ENCODE results near the gene TAS2R60.
"Not testable (repeated sequence)": the region's sequence is repeated elsewhere in the genome, so short reads cannot be mapped to it uniquely, and the experiment has no call there.

The TAS2R60 gene

DNA sequence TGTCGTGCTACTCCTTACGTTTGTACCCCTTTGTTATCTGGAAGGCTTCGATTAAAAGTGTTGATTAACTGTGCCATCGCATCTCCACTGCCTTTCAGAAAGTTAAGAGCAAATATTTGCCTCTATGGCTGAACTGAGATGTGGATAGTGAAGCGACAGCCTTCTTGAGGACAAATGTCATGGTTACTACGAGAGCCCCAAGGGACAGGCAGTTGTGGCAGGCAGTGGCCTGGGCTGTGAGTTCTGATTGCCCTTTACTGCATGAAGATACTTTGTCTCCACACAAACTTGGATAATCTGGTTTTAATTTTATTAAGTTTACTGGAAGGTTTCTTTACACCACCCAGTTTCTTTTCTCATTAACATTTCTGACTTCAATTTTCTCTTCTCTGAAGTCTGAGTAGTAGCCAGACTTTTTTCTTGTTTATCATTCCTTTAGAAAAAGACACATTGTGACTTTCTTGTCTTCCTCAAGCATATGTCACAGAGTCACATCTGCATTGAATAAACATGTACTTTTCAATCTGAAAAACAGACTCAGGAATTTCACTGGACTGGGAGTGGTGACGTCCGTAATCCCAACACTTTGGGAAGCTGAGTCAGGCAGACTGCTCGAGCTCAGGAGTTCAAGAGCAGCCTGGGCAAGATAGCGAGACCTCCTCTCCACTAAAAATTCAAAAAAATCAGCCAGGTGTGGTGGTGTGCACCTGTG, 36.0 kb downstream of the TAS2R60 start:
- no peak for DNase-seq

DNA sequence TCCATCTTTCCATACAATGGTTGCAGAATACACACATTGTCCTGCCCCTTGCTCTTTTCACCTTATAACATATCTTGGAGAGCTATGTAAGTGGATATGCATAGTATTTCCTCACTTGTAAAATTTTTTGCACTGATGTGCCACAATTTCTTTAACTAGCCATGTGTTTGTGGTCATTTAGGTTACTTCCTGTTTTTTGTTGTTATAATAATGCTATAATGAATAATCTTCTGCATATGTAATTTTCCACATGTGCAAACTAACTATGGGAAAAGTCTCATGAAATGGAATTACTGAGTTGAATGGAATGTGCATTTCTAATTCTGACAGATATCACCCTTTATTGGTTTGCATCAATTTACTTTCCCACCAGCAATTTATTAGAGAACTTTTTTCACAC, 37.2 kb downstream of the TAS2R60 start:
- DNase-seq = no peak

DNA sequence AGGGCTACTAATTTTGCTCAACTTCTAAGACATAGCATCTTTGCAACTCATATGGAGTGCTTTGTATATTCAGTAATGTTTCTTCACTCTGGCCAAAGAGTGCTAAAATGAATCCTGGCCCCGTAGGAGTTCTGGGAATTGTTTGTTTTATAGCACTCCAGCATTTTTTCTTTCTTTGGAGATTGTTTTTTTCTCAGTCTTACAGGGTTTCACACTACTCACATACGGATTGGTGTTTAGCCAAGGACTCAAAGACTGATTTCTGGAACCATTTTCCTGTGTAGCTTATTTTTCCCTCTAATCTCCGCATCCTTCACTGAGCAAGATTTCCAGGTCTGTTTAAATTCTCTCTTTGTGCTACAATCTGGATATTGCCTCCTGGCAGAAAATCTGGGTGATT, 40.9 kb downstream of the TAS2R60 start:
- DNase-seq = no peak

DNA sequence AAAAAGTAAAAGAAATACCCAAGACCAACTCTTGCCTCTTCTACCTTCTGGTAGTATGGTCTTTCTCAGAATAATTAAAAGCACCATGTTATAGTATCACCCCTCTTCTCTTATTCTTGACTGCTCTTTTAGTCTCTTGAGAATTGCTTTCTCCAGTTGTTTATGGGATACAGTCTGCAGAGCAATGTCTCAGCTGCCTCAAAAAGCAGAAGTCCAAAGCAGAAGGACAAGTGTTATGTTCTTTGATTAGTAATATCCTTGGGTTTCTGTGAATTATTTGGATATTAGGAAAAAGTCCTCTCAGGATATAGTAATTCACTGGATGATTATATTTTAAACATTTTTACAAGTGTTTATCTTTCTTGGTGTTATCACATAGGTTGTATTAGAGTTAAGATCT, 41.8 kb downstream of the TAS2R60 start:
- DNase-seq = no peak

DNA sequence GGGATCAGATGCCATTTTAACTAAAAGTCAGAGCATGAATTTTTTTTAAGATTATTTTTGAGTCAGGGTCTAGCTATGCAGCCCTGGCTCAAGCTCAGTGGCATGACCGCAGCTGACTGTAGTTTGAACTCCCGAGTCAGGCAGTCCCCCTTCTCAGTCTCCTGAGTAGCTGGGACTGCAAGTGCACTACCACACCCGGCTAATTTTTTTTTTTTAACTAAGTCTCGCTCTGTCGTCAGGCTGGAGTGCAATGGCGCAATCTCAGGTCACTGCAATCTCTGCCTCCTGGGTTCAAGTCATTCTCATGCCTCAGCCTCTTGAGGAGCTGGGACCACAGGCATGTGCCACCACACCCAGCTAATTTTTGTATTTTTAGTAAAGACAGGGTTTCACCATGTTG, 42.2 kb downstream of the TAS2R60 start:
- no peak for DNase-seq

DNA sequence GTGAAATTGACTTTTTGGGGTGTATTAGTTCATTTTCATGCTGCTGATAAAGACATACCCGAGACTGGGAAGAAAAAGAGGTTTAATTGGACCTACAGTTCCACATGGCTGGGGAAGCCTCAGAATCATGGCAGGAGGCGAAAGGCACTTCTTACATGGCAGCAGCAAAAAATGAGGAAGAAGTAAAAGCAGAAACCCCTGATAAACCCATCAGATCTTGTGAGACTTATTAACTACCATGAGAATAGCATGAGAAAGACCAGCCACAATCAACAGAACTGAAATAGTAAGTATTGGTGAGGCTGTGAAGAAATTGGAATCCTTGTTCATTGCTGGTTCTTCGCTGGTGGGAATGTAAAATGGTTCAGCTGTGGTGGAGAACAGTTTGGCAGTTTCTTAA, 43.0 kb downstream of the TAS2R60 start:
- not testable (repeated sequence) for DNase-seq

DNA sequence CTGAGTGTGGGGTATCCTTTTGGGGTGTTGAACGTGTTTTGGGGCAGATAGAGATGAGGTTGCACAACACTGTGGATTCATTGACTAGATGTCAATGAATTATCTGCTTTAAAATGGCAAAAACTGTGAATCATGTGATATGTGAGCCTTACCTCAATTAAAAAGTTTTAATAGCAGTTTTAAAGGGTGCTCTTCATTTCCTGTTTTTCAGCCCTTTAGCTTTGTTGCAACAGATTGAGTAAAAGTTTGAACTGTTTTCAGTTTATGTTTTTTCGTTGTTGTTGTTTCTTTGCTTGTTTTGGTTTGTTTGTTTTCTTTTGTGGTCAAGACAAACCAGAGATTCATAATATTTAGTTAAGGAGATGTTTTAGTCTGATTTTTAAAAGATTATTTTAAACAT, 43.8 kb downstream of the TAS2R60 start:
- DNase-seq = no peak

DNA sequence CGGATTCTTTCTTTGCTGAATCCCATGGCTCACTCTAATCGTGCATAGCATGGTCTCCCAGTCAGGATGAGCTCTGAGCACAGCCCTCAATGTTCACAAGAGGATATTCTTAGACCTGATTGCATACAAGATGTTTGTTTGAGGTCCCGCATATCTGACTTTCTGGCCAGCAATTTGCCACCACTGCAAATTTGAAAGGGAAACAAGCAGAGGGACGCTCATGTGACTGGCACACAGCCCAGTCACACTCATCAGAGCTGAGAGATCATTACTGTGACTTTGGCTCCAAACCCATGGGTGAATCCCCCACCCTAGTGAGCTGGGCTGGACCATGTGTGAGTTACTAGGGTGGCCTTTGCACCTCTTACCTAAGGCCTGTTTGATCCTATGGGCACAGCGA, 44.3 kb downstream of the TAS2R60 start:
- no peak for DNase-seq

DNA sequence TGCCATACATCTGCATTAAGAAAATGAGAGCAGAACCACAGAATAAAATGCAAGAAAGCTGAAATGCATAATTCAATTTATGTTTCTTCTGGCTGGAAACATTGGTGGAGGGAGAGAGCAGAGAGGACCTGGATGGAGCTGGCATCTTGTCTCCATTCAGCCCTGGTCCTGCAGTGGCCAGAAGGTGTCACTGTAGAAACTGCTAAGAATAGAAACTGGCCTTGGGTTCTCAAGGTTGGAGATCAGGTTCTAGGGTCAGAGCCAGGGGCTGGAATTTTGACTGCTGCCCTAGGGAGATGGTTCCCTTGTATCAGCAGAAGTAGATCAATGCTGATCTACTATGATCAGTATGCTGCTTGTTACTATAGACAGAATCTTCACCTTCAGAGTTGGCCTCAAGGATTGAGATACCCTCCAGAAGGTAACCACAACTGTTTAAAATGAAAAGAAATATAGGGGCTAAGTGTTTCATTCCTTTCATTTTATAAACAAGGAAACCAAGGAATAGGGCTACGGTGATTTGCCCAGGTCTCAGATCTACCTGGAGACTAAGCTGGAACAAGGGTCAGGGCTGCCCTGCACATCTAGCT, 47.6 kb downstream of the TAS2R60 start:
- peak; percentile 7 for DNase-seq

DNA sequence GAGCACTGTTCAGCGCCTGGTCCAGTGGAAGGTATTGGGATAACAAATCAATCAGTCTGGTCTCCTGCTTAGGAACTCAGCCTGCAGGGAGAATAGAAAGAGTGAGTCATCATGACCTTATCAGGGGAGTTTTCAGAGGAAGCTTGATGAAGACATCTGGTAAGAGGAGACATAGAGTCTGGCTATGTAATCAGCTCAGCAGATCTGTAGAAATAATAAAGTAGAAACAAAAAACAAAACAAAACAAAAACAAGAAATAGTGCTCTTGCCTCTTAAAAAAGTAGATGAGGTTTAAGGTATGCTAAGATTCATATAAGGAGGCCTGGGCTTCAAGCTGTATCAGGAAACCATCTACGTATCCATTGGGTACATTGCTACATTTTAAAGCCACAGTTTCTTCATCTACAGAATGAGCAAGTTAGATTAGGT, 48.8 kb downstream of the TAS2R60 start:
- peak; percentile 10 for DNase-seq

DNA sequence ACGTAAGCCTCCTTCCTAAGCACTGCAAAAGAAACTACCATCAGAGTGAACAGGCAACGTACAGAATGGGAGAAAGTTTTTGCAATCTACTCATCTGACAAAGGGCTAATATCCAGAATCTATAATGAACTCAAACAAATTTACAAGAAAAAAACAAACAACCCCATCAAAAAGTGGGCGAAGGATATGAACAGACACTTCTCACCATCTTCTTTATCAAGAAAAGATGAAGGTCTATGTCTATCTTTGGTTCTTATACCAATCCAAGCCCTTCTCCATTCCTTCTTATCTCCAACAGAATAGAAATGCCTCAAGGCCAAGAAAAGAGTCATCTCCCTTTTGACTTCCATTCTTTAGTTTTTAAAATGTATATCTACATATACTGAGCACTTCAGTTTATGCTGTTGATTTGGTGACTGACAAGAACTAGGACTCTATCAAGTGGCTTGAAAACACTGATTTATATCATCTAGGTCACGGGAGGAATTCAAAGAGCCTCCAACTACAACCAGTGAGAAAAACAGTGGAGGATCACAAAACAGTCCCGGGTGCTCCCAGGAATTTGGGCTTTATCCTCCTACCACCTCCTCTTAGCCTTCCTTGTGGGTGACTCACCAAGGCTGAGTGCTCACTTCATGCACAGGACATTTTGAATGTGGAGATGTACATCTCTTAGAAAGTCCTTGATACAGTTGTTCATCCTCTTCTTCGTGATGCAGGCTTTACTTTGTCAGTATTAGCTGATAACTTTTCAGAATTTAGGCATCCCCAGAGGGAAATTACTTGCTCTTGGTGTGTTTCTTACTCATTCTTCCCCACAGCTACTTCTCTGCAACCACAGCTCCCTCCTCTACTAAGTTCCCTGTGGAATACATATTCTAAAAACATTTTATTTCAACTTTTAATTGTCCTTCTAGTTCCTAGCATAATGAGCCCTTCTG, 49.8 kb downstream of the TAS2R60 start:
- DNase-seq = no peak

DNA sequence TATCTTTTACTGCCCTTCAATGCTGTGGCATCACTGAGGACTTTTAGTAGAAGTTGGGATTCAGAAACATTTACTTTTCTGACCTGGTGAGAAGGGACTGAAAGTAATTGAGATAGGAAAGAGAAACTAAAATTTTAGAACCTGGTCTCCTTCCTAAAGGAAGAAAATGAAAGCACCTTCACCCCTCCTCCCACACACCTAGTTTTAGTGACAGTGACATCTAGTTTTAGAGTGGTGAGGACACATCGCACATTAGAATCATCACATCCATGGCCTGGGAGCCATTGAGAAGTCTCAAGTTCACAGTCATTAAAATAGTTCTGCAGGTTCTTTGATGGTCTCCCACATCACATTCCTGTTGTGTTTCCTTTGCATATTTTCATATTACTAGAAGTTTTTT, 50.5 kb downstream of the TAS2R60 start:
- no peak for DNase-seq
